Activated T-helper 1 cell treated with anti-CD3 and anti-CD28 coated beads, Interleukin-2, amount 50 U/mL, for 16 hours (primary cell): ENCODE measurements around the gene ADPRS.

Experiments used
- DNase-seq, 2 donors: peaks; one replicate each; pipeline ENCODE4 v3.0.0-alpha.2; 2020; ENCODE audit warnings: low read depth in 1 of 2, low spot score in 1 of 2

Gene ADPRS

DNA sequence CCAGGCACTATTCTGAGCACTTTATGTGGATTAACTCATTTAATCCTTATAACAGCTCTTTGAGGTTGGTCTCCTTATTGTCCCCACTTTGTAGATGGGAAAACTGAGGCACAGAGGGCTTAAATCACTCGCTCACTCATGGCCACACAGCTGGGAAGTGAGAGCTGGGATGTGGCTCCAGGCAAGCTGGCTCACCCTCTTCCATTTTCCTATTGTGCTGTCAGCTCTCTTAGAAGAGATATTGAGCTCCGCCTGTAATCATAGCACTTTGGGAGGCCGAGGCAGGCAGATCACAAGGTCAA lies 40.2 kb downstream of the ADPRS start:
- no peak for DNase-seq

DNA sequence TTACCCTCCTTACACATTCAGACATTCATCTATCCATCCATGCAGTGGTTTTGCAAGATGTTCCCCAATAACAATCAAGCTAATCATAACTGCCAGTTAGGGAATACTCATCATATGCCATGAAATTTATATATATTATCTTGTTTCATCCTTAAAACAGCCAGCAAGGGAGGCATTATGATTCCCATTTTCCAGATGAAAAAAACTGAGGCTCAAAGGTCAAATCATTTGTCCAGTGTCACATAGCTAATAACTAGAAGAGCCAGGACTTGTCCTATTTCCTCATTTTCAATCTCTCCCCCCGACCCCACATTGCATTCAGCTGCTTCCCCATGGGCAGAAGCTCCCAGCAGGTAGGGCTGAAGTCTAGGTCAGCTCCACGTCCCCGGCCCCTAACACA lies 43.3 kb downstream of the ADPRS start:
- DNase-seq = no peak

DNA sequence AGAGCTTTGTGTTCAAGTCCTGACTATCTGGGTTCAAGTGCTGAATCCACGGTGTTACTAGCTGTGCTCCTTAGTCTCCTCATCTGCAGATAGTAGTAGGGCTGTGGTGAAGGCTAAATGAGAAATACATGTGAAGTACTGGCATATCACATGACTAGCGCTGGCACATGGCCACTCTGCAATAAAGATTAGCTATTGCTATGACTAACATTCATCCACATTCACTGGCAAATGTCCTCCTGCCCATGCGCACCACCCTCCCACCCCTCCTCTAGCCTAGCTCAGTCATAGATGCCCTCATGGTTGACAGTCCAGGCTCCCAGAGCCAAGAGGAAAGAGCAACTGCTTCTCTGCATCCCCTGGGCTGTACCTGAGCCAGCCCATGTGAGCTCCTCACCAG lies 44.8 kb downstream of the ADPRS start:
- no peak for DNase-seq

DNA sequence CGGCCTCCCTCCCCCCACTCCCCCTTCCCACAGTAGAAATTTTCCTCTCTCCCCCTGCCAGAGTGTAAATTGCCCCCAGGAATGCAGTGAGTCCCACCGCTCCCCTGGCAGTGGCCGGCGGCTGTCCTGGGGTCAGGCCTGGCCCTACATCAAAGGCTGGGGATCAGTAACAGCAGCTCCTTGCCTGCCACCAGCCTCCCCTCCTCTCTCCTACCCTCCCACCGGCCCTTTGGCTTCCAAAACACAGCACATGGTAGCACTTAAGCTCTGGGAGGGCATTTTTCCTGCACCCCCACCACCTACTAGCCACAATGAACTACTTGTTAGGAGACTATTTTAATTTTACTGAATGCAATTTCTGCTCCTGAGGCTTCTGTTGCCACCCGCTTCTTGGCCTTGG lies 45.3 kb downstream of the ADPRS start:
- no peak for DNase-seq

DNA sequence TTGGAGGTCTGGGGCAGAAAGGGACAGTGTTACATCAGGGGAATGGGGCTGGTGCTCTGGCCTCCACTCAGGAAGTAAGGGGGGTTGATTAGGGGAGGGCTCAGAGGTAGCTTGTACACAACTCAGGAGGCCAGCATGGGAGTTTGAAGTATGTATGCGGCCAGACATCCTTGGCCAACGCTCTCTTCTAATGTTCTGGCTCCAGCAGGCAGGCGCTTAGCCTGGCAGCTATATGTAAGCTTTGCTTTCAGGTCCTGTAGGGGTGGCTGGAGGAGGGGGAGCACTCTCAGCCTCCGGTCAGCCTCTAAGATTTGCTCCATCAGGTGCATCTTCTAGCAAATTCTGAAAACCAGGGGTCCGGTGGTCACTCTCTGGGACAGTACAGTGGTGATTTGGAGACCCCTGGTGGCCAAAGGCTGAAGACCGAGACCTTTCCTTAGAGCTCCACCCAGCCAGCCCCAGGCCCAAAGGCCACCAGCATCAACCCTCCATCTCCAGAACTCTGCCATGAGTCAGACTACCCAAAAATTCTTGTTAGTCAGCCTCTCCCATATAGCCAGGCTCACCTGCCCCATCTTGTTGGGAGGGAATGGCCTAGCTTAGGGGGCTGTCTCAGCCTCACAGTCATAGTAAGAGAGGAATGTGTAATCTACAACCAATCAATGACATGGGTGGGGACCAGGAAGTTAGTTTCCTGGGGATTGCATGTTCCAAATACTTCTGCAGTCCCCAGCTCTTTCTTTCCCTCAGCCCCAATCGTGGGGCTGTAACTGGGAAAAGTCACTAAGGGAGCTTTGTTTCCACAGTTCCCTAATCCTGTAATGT lies 46.0 kb downstream of the ADPRS start:
- no peak for DNase-seq

DNA sequence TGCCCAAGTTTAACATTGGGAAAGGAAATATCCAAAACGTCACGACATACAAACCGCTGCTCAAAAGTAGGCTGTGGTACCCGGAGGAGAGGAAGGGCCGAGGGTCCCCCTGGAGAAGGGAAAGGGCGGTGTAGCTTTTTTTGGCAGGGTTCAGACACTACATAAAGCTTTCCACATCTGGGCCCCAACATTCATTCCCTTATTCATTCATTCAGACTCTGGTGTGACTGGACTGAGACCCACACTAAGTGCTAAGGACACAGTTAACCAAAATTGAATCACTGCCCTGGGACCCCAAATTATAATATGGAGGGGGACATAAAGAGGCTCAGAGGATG lies 46.6 kb downstream of the ADPRS start:
- no peak for DNase-seq

DNA sequence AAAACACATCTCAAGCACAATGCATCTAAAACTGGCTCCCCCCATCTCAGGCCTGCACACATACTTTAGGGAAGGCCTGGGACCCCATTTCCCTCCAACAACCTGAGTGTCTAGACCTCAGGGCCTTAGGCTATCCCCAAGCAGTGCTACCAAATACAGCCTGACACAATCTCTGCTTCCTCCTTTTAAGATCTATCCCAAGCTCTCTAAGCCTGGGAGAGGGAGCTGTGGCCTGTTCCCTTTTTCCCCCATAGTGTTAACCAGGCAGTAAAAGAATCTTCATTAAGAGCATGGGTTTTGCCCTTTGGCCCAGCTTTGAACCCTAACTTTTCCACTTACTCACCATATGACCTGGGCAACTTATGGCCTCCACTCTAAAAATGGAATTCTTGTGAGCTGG lies 47.1 kb downstream of the ADPRS start:
- DNase-seq = no peak

DNA sequence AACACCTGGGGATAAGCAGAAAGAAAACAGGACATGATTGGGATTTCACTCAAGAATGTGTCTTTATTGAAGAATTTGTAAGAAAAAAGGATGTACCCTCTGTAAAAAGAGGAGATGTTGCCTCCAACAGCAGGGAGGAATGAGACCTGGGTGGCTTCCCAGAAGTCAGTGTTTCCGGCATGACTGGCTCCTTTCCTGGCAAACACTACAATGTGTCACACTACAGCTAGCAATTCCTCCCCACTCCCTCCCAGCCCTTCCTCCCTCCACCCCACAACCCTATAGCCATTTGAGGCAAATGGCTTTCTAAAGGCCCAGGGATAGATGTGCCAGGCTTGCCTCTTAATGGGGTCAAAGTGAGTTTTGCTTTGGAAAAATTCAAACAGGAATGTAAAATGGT lies 47.8 kb downstream of the ADPRS start:
- no peak for DNase-seq

DNA sequence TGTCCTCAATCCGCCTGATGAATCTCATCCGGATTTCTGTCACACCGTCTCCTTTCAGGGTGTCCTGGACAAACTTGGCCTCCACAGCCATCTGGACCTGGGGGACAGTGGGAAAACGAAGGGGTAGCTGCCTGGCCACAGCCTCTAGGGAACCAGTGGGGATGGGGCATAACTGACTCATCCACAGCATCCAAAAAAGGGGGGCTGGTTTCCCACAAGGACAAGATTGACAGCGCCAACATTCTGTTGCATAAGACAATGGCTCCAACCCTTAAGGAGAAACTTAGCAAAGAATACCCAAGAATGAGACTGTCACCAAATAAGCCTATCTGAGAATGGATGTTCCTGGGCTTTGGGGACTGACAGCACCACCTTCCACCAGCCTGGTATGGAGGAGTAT lies 48.5 kb downstream of the ADPRS start:
- no peak for DNase-seq

DNA sequence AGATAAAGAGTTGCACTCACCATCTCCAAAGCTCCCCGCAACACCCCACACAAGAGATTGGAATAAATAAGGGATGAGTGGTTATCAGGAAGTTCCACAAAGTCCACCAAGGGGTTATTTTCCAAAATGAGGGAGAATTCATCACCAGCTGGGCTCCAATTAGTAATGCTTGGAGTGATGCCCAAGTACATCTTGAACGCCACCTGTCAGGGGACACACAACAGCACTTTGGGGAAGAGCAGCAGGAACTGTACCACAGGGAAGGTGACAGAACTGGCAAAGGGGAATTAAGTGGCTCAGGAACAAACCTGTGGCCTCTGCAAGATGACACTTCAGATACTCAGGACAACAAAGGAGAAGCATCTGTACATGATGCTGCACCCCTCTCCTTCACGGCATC lies 49.1 kb downstream of the ADPRS start:
- DNase-seq = no peak

DNA sequence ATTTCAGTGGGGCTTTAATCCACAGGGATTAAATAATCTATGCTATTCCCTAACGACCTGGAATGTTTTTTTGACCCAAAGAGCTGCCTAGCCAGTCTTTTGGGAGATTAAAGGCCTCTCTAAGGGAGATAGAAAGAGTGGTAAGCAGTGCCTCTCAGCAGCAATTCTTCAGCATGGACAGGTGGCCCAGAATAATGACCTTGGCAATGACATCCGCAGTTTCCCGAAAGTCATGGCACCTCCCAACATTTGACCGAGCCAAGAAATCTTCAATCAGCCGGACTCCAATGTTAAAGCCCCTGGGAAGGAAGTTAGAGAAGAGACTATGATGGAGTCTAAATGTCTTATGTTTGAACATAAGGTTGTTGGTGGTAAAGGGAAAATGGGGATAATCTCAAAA lies 50.8 kb downstream of the ADPRS start:
- DNase-seq = no peak

DNA sequence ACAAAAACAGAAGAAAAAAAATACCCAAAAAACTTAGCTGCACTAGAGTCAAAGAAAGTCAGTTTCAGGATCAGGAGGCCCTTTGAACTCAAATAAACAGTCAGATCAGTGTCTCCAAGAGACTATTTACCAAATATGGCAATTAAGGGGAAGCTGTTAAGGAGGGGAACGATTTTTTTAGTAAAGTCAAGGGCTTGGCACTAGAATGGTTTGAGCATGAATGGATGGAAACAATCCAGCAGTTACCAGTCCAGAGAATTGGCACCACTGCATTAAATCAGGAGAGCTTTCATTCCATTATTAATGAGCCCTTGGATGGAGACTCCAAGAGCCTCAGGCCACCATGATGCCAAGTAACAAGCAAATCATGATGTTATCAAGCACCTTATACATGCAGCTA lies 53.4 kb downstream of the ADPRS start:
- no peak for DNase-seq

DNA sequence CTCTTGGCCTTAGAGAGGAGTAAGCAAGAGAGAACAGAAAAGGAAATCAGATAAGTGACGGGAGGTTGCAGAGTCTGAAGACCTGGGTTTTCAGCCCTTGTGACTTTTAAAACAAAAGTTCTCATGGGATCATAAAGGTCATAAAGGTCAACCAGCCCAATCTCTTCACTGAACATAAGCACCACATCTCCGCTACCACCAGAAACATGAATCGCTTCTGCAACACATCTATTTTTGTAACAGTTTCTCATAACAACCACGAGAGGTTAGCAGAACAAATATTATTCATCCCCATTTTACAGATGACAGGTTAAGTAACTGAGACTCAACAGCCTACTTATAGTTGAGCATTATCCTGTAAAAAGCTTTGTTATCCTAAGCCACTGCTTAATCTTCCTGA lies 54.7 kb downstream of the ADPRS start:
- no peak for DNase-seq
